ENCODE data around the gene SLMAP. TPM values are rescaled to one million over a fixed set of nuclear protein-coding genes. Genes with fewer than 3 reads are reported as not detected.

SLMAP gene
- polyA plus RNA-seq, 2 of the 4 experiments (the other 2 are of a cell fraction), result 15.2 to 33.1 TPM

- FAIRE-seq, result no peak
- POLR2A ChIA-PET, result no interaction called here
These were observed 211.5 kb downstream of the SLMAP start for GRCh38 chr3:57967590-57967989.

GRCh38 chr3:57968501-57968900 lies 212.4 kb downstream of the SLMAP start:
- no peak overlapping the region for H3K4me3 ChIP-seq
- TF ChIP-seq SREBF2 (IDR thresholded peaks at IDR 0.05) (no peak), PHF8 (IDR thresholded peaks at IDR 0.05; ENCODE audit: borderline replicate concordance, low read depth) (no peak), ZSCAN20 (CRISPR knock-in tag; IDR thresholded peaks at IDR 0.05) (no peak), CHD4 (IDR thresholded peaks at IDR 0.05; ENCODE audit: borderline replicate concordance) (no peak), ZNF302 (CRISPR knock-in tag; IDR thresholded peaks at IDR 0.05) (no peak), HDAC2 (IDR thresholded peaks at IDR 0.05) (no peak), HOXB13 (CRISPR knock-in tag; IDR thresholded peaks at IDR 0.05; ENCODE audit: low read depth) (no peak), HEYL (CRISPR knock-in tag; IDR thresholded peaks at IDR 0.05) (no peak), ZFP36 (IDR thresholded peaks at IDR 0.05; ENCODE audit: borderline replicate concordance, partially characterized antibody) (no peak), FOSL2 (IDR thresholded peaks at IDR 0.05) (no peak), FOSL2 (CRISPR knock-in tag; IDR thresholded peaks at IDR 0.05) (no peak), MAFK (IDR thresholded peaks at IDR 0.05; ENCODE audit: partially characterized antibody) (no peak), RNF2 (IDR thresholded peaks at IDR 0.05; ENCODE audit: borderline replicate concordance, low read depth) (no peak), KDM5A (IDR thresholded peaks at IDR 0.05) (no peak), CTCF (IDR thresholded peaks at IDR 0.05) (no peak), CEBPB (IDR thresholded peaks at IDR 0.05) (no peak), MAZ (IDR thresholded peaks at IDR 0.05; ENCODE audit: borderline replicate concordance, low read depth, low read length) (no peak), POLR2AphosphoS2 (conservative IDR thresholded peaks at IDR 0.05; ENCODE audit: low read length) (no peak)
- TF ChIP-seq, protein P1, sequence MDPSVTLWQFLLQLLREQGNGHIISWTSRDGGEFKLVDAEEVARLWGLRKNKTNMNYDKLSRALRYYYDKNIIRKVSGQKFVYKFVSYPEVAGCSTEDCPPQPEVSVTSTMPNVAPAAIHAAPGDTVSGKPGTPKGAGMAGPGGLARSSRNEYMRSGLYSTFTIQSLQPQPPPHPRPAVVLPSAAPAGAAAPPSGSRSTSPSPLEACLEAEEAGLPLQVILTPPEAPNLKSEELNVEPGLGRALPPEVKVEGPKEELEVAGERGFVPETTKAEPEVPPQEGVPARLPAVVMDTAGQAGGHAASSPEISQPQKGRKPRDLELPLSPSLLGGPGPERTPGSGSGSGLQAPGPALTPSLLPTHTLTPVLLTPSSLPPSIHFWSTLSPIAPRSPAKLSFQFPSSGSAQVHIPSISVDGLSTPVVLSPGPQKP (IDR thresholded peaks at IDR 0.05; ENCODE audit: low read depth, low read length), result no peak
- ATAC-seq, result no peak
- ChIA-PET POLR2A (no interaction called here), CTCF (interaction anchor here (0.9 kb wide), 1 partner anchor 17 kb away, joined by 4 read pairs; no protein-coding TSS in a partner anchor)
- peak overlapping the region; percentile 92 to 98 for H3K27ac ChIP-seq
- 93% methylated on average over 5 of the region's 5 CpGs for WGBS (ENCODE audit: missing lambda C conversion rate)
- no peaks in the 10 kb centered on the region for H3K9me3 ChIP-seq
- H3K4me1 ChIP-seq, result peaks cover 62% of the 10 kb centered on the region
- no peak for FAIRE-seq
- no peak overlapping the region; the same call in 2 of the 3 replicates for H3K4me2 ChIP-seq
- DNase-seq (ENCODE audit: low read depth in 1 of 2, low spot score in 1 of 2), result no peak

More at GRCh38 chr3:57967590-57967989, 211.5 kb downstream of the SLMAP start:
- TF ChIP-seq MAFK (IDR thresholded peaks at IDR 0.05; ENCODE audit: partially characterized antibody) (no peak), EHF (CRISPR knock-in tag; IDR thresholded peaks at IDR 0.05) (no peak), NPAS2 (CRISPR knock-in tag; IDR thresholded peaks at IDR 0.05; ENCODE audit: borderline replicate concordance) (no peak), NR3C1 (IDR thresholded peaks at IDR 0.05) (no peak), ESRRA (IDR thresholded peaks at IDR 0.05; ENCODE audit: borderline replicate concordance, low read length) (no peak), SREBF2 (IDR thresholded peaks at IDR 0.05) (no peak), HEYL (CRISPR knock-in tag; IDR thresholded peaks at IDR 0.05) (no peak), POLR2AphosphoS2 (conservative IDR thresholded peaks at IDR 0.05; ENCODE audit: low read length) (no peak), HOXB13 (CRISPR knock-in tag; IDR thresholded peaks at IDR 0.05; ENCODE audit: low read depth) (no peak)
- H3K4me2 ChIP-seq, result no peak overlapping the region
- H3K4me1 ChIP-seq, result peaks cover 52% of the 10 kb centered on the region
- 77% methylated on average over 9 of the region's 9 CpGs for WGBS (ENCODE audit: missing lambda C conversion rate)
- DNase-seq (ENCODE audit: low read depth in 1 of 2, low spot score in 1 of 2) (no peak), ATAC-seq (no peak)
- no peaks in the 10 kb centered on the region for H3K9me3 ChIP-seq
- CTCF ChIA-PET, result interaction anchor here (0.6 to 0.9 kb wide), 2 partner anchors 16 to 41 kb away, joined by 3 to 4 read pairs; partner anchors contain the start of gene FLNB
- peak overlapping the region; percentile 92 to 98 for H3K27ac ChIP-seq
- no peak overlapping the region for H3K4me3 ChIP-seq
